ENCODE results near the gene TSPO2. TPM values are rescaled to one million over a fixed set of nuclear protein-coding genes. Genes with fewer than 3 reads are reported as not detected.

The TSPO2 gene
- total RNA-seq, 2 donors from 2014 or later: not detected

DNA sequence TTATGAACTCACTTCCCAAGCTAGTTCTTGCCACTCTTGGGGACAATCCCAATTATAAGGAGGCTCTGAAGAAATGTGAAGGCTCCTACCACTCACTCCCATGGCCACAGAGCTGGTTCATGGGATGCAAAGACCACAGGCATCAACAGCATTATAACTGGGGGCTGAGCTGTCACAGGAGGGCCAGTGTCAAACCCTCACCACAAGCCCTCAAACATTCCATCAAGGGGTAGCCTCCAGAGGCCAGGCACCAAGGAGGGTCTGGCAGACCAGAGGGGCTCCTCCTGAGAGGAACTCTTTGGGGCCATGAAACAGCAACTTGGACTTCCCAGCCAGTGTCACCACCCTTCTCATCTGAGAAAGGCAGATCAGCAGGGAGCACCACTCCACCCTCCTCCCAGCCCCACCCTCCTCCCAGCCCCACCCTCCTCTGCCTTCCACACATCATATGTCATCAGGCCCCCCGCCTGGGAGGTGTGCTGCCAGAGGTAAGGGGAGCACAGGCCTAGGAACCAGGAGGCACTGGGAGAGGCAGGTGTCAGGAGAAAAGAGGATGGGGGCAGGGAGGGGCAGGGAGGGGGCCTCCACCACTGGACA, 1.2 kb upstream of the TSPO2 start:
- peaks cover 0 to 6% of the 10 kb centered on the region in 2 donors for H3K4me1 ChIP-seq
- H3K9me3 ChIP-seq: no peaks in the 10 kb centered on the region
- DNase-seq (ENCODE audit: low spot score): no peak
- no peaks in the 10 kb centered on the region for H3K27me3 ChIP-seq
- no peaks in the 10 kb centered on the region for H3K36me3 ChIP-seq
- TF ChIP-seq, protein P1, sequence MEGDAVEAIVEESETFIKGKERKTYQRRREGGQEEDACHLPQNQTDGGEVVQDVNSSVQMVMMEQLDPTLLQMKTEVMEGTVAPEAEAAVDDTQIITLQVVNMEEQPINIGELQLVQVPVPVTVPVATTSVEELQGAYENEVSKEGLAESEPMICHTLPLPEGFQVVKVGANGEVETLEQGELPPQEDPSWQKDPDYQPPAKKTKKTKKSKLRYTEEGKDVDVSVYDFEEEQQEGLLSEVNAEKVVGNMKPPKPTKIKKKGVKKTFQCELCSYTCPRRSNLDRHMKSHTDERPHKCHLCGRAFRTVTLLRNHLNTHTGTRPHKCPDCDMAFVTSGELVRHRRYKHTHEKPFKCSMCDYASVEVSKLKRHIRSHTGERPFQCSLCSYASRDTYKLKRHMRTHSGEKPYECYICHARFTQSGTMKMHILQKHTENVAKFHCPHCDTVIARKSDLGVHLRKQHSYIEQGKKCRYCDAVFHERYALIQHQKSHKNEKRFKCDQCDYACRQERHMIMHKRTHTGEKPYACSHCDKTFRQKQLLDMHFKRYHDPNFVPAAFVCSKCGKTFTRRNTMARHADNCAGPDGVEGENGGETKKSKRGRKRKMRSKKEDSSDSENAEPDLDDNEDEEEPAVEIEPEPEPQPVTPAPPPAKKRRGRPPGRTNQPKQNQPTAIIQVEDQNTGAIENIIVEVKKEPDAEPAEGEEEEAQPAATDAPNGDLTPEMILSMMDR (IDR thresholded peaks at IDR 0.05): no peak
- H3K4me3 ChIP-seq: no peak overlapping the region
- H3K27ac ChIP-seq: no peak overlapping the region

DNA sequence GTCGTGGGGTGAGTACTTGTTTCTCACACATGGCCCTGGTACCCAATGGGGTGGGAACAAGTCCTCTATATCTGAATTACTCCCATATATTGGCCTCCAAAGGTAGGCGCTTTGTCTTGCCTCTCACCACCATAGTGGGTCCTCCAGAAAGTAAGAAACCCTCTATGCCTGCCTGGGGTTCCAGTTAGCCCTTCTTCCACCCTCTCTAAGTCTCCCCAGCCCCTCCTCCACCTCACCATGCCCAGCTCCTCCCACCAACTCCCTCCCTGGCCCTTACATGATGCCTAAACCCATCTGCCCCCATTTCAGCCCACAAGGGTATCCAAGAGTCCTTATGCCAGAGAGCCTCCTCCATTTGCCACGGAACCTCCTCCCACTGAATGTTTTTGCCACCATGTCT, 884 bp downstream of the TSPO2 start:
- Histone ChIP-seq H3K9me3 (no peaks in the 10 kb centered on the region), H3K27me3 (no peaks in the 10 kb centered on the region), H3K27ac (no peak overlapping the region), H3K36me3 (no peaks in the 10 kb centered on the region), H3K4me3 (no peak overlapping the region), H3K4me1 (peaks cover 0 to 7% of the 10 kb centered on the region in 2 donors)
- no peak for DNase-seq (ENCODE audit: low spot score)
- TF ChIP-seq, protein P1 (IDR thresholded peaks at IDR 0.05): no peak

DNA sequence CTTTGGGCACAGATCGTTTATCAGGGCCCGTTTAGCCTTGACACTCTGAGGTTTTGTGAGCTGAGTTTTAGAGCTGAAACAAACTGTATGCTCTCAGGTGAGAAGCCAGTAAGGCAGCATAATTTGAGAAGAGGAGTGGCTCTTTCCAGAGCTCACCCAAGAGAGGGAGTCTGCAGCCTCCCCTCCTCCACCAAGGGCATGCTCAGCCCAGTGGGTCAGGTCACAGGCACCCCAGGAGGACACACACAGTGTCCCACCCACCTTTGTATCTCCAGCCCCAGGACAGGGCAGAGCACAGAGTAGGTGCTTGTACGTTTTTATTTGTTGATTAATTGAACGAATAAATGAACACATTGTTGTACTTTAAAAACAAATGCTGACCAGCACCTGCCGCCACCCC, 3.4 kb downstream of the TSPO2 start:
- Histone ChIP-seq H3K4me3 (no peak overlapping the region), H3K27me3 (no peaks in the 10 kb centered on the region), H3K36me3 (no peaks in the 10 kb centered on the region), H3K27ac (no peak overlapping the region), H3K9me3 (no peaks in the 10 kb centered on the region), H3K4me1 (peaks cover 0 to 29% of the 10 kb centered on the region in 2 donors)
- DNase-seq (ENCODE audit: low spot score): no peak
- TF ChIP-seq, protein P1 (IDR thresholded peaks at IDR 0.05): no peak

DNA sequence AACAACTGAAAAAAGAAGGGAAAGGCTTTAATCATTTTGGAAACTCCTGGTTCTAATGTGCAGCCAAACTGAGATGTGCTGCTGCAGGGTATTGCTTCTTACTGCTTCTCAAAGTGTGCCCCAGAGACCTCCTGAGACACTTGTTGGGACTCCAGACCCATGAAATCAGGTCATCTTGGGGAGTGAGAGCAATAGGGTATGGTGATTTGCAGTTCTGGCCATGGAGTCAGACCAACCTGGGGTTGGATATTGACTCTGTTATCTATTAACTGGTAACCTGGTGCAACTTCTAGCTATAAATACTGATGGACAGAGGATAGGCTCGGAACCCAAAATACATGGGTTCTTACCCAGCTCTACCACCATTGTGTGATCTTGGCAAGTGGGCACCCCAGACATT, 3.8 kb downstream of the TSPO2 start:
- Histone ChIP-seq H3K36me3 (no peaks in the 10 kb centered on the region), H3K27me3 (no peaks in the 10 kb centered on the region), H3K4me3 (no peak overlapping the region), H3K4me1 (peaks cover 0 to 29% of the 10 kb centered on the region in 2 donors), H3K9me3 (no peaks in the 10 kb centered on the region), H3K27ac (no peak overlapping the region)
- TF ChIP-seq, protein P1 (IDR thresholded peaks at IDR 0.05): no peak
- DNase-seq (ENCODE audit: low spot score): no peak

DNA sequence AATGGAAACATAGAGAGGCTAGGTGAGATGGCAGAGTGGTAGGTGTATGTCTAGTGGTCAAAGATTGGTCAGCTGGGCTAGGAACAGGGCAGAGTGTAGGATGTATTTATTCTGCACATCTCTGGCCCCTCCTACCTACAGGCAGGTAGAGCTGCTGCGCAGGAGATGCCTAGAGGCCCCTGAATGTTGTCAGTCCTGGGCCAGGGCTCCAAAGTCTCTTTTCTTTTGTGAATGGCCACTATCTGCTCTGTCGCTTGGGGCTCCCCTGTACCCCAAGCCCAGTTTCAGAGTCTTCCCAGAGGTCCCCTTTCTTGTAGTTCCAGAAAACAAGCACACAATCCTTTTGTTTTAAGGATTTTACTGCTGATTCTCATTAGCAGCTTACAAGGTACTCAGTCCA, 5.0 kb downstream of the TSPO2 start:
- Histone ChIP-seq H3K9me3 (no peaks in the 10 kb centered on the region), H3K27me3 (no peaks in the 10 kb centered on the region), H3K4me3 (no peak overlapping the region), H3K4me1 (peaks cover 0 to 40% of the 10 kb centered on the region in 2 donors), H3K36me3 (no peaks in the 10 kb centered on the region), H3K27ac (no peak overlapping the region)
- DNase-seq (ENCODE audit: low spot score): no peak
- TF ChIP-seq, protein P1 (IDR thresholded peaks at IDR 0.05): no peak

Measured in right atrium auricular region (tissue), 2 donors.